A375 (cell line): ENCODE results near the gene C1orf105. TPM values are rescaled to one million over a fixed set of nuclear protein-coding genes. Genes with fewer than 3 reads are reported as not detected.

Experiments
- total RNA-seq: library from RNA; depleted of rRNA; stranded (reverse); fragments of >200 nt; shearing (Covaris generic); gene quantifications from 2 replicates; pipeline ENCODE4 v1.2.3, GENCODE V29; 2014; rRNA removed

The C1orf105 gene, protein sequence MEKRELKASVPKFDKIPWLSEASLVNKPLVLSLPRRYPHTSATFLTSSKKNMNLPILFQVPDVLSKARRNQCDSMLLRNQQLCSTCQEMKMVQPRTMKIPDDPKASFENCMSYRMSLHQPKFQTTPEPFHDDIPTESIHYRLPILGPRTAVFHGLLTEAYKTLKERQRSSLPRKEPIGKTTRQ
- total RNA-seq, result not detected in 2 replicates

DNA sequence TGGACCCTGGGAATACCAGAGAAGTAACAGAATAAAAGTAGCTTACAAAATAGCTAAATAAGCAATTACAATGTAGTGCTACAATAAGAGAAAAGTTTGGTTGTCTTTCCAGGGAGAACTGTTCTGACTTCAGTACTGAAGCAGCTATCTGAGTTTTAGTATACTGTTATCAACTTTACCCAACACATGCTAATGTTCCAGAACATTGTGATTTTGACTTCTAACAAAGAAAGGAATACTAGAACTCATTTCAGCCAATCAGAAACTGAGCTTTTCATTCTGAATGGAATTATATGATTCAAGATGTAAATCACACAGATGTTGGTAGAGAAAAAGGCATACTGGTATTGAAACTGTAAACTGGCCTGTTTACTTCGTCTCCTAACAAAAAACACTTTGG, at the start of gene C1orf105:
TSS of gene C1orf105 (plus strand) at position 301 of the 400 bp plus-strand sequence. CDS start 201 bp downstream, outside the sequence.

DNA sequence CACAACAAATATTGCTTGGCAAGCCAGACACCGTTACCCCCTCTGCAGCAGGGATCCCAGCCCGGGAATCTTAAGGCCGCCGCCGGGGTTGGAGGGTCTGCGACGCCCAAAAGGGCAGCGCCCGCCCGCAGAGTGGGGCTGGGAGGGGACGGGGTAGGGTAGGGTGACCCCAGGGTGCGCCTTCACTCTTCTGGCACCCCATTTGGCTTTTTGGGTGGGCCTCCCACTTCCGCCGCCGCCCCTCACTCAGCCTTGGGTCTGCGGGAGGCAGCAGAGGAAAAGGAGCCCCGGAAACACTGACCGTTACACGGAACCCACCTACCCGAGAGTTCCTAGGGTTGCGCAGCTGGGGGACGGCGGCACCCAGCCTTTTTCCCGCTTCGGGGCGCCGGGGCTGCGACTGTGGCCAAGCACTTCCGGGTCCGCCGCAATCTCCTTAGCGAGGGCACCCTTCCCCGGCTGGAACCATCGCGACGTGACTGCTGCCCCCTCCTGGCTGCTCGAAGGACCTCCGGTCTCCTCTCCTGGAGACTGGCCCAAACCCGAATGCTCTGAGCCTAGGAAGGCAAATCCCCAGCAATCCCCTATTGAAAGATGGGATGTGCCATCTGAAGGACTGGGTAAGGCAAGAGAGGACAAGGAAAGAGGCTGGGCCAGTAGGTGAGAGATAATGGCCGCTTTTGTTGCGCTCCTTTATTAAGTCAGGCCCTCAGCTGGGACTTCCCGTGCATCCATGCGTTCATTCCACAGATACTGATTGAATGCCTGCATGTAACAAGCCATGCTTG, 23.4 kb downstream of the C1orf105 start, which contains the start of gene PIGC:
TSS of gene PIGC (minus strand) at position 404 of the 788 bp plus-strand sequence. CDS start 1,447 bp downstream, outside the sequence.

Other genes starting within 250 kb of the C1orf105 start
- gene PIGC, start 23.4 kb downstream of the C1orf105 start, total RNA-seq, result 26.9 and 28.7 TPM in 2 replicates
- gene SUCO, start 112.5 kb downstream of the C1orf105 start, total RNA-seq, result 25.5 and 28.6 TPM in 2 replicates
- not detected in 2 replicates for gene FASLG, start 238.4 kb downstream of the C1orf105 start, total RNA-seq